ENCODE results near the gene PPP1R9B.

The PPP1R9B gene

GRCh38 chr17:50155115-50155819 is 4.8 kb upstream of the PPP1R9B start:
- DNase-seq (ENCODE audit: low read depth in 2 of 2), result no peak

GRCh38 chr17:50154604-50155003 is 4.1 kb upstream of the PPP1R9B start:
- DNase-seq (ENCODE audit: low read depth in 2 of 2), result no peak

- no peak for DNase-seq (ENCODE audit: low read depth in 2 of 2)
Measured at GRCh38 chr17:50153650-50154575, 3.4 kb upstream of the PPP1R9B start.

GRCh38 chr17:50152736-50153135 is 2.3 kb upstream of the PPP1R9B start:
- DNase-seq (ENCODE audit: low read depth in 2 of 2), result no peak

GRCh38 chr17:50151937-50152547 is 1.6 kb upstream of the PPP1R9B start:
- DNase-seq (ENCODE audit: low read depth in 2 of 2), result no peak

GRCh38 chr17:50151041-50151936 is 812 bp upstream of the PPP1R9B start:
- DNase-seq (ENCODE audit: low read depth in 2 of 2), result peak; percentile 85 to 88

- no peak for DNase-seq (ENCODE audit: low read depth in 2 of 2)
Measured at GRCh38 chr17:50149417-50150353, 792 bp downstream of the PPP1R9B start.

- no peak for DNase-seq (ENCODE audit: low read depth in 2 of 2)
Measured at GRCh38 chr17:50149091-50149416, 1.4 kb downstream of the PPP1R9B start.

GRCh38 chr17:50148226-50149090 is 2.0 kb downstream of the PPP1R9B start:
- DNase-seq (ENCODE audit: low read depth in 2 of 2), result peak; percentile 65 to 69

- DNase-seq (ENCODE audit: low read depth in 2 of 2), result no peak
Measured at GRCh38 chr17:50147841-50148225, 2.6 kb downstream of the PPP1R9B start.

- DNase-seq (ENCODE audit: low read depth in 2 of 2), result no peak
Measured at GRCh38 chr17:50146927-50147665, 3.4 kb downstream of the PPP1R9B start.

- DNase-seq (ENCODE audit: low read depth in 2 of 2), result no peak
Measured at GRCh38 chr17:50146230-50146926, 4.1 kb downstream of the PPP1R9B start.

GRCh38 chr17:50145532-50146229 is 4.8 kb downstream of the PPP1R9B start:
- no peak for DNase-seq (ENCODE audit: low read depth in 2 of 2)

- no peak for DNase-seq (ENCODE audit: low read depth in 2 of 2)
Measured at GRCh38 chr17:50144845-50145531, 5.5 kb downstream of the PPP1R9B start.

GRCh38 chr17:50144355-50144754 is 6.1 kb downstream of the PPP1R9B start:
- no peak for DNase-seq (ENCODE audit: low read depth in 2 of 2)

GRCh38 chr17:50143461-50144176 is 6.9 kb downstream of the PPP1R9B start:
- DNase-seq (ENCODE audit: low read depth in 2 of 2), result no peak

Measured in stimulated activated CD8-positive, alpha-beta memory T cell treated with anti-CD3 and anti-CD28 coated beads, Interleukin-2, amount 100 ng/mL, for 48 hours (primary cell).